Vagina (tissue), 2 donors: ENCODE results near the gene NR2F1-AS1.

ENCODE experiments used
- CTCF ChIP-seq, 3 experiments: fragments of 450-650 bp in 2 of 3; fragments of 200-600 bp in 1 of 3; sonication (generic) in 1 of 3; IDR thresholded peaks; one replicate each; pipeline ENCODE4 v1.5.1; 2017 to 2019; ENCODE audit warnings: antibody characterized with exemption in 3 of 3, mild to moderate bottlenecking in 2 of 3, moderate library complexity in 2 of 3
- POLR2AphosphoS5 ChIP-seq, 2 donors: sonication (generic); formaldehyde crosslinking; IDR thresholded peaks; one replicate each; pipeline ENCODE4 v1.9.0; 2017; ENCODE audit warnings: antibody characterized with exemption in 2 of 2, mild to moderate bottlenecking in 2 of 2, low read depth in 1 of 2; ENCODE audit not compliant: insufficient read depth in 1 of 2

- TF ChIP-seq CTCF (IDR thresholded peaks at IDR 0.05) (no peak), POLR2AphosphoS5 (IDR thresholded peaks at IDR 0.05; ENCODE audit: insufficient read depth in 1 of 2, low read depth in 1 of 2) (no peak)
Observed at GRCh38 chr5:93422652-93423280, 158.3 kb downstream of the NR2F1-AS1 start.
